GM23338 (cell line): Measurements from ENCODE around the gene RCL1. TPM values are rescaled to one million over a fixed set of nuclear protein-coding genes. Genes with fewer than 3 reads are reported as not detected.

ENCODE experiments used
- ATAC-seq: fragments of 200-7000 bp; cut with Tn5 transposase; 3 replicates; pipeline ENCODE4 v1.9.1; 2020
- DNase-seq: peaks from one replicate; pipeline ENCODE4 v3.0.0-alpha.2; 2015; ENCODE audit warnings: low spot score
- H2AFZ ChIP-seq: fragments of 200-600 bp; sonication (generic); 2 replicates; pipeline ENCODE4 v1.8.0; 2016; ENCODE audit warnings: antibody characterized with exemption, mild to moderate bottlenecking, moderate library complexity
- H3F3A ChIP-seq: fragments of 200-600 bp; sonication (generic); replicated peaks from 2 replicates; pipeline ENCODE4 v1.8.0; 2017; ENCODE audit warnings: antibody characterized with exemption, mixed run types, low read depth
- H3K27ac ChIP-seq: fragments of 200-600 bp; sonication (generic); 2 replicates; pipeline ENCODE4 v1.6.1; 2016; ENCODE audit warnings: low read depth
- H3K27me3 ChIP-seq: fragments of 200-600 bp; sonication (generic); 2 replicates; pipeline ENCODE4 v1.8.0; 2016; ENCODE audit warnings: mild to moderate bottlenecking, mixed run types, moderate library complexity; ENCODE audit not compliant: insufficient read depth
- H3K36me3 ChIP-seq: fragments of 200-600 bp; sonication (generic); 2 replicates; pipeline ENCODE4 v1.8.0; 2016; ENCODE audit warnings: mild to moderate bottlenecking; ENCODE audit not compliant: insufficient read depth
- H3K4me1 ChIP-seq: fragments of 200-600 bp; sonication (generic); 2 replicates; pipeline ENCODE4 v1.8.0; 2016; ENCODE audit warnings: mild to moderate bottlenecking, moderate library complexity; ENCODE audit not compliant: insufficient read depth
- H3K4me2 ChIP-seq: fragments of 200-600 bp; sonication (generic); 2 replicates; pipeline ENCODE4 v1.7.1; 2017; ENCODE audit warnings: mixed run types
- H3K4me3 ChIP-seq: fragments of 200-600 bp; sonication (generic); 2 replicates; pipeline ENCODE4 v1.6.1; 2016; ENCODE audit warnings: mixed run types
- H3K79me2 ChIP-seq: fragments of 200-600 bp; sonication (generic); replicated peaks from 2 replicates; pipeline ENCODE4 v1.8.0; 2017; ENCODE audit warnings: mild to moderate bottlenecking; ENCODE audit not compliant: insufficient read depth
- H3K9me2 ChIP-seq: fragments of 200-600 bp; sonication (generic); 2 replicates; pipeline ENCODE4 v1.8.0; 2017; ENCODE audit not compliant: insufficient read depth
- H4K20me1 ChIP-seq: fragments of 200-600 bp; sonication (generic); replicated peaks from 2 replicates; pipeline ENCODE4 v1.8.0; 2017; ENCODE audit warnings: mild to moderate bottlenecking; ENCODE audit not compliant: insufficient read depth
- H3K27ac Mint-ChIP-seq: 2 replicates; pipeline ENCODE4 v1.8.0; 2020; ENCODE audit warnings: inconsistent platforms, mild to moderate bottlenecking, moderate library complexity, mixed read lengths
- H3K27me3 Mint-ChIP-seq: 3 replicates; pipeline ENCODE4 v1.8.0; 2022; ENCODE audit warnings: low read depth, mild to moderate bottlenecking, moderate library complexity, mixed read lengths, inconsistent platforms; ENCODE audit not compliant: insufficient read depth, poor library complexity
- H3K36me3 Mint-ChIP-seq: 3 replicates; pipeline ENCODE4 v1.8.0; 2021; ENCODE audit warnings: low read depth, mild to moderate bottlenecking, inconsistent platforms, moderate library complexity, mixed read lengths
- H3K4me1 Mint-ChIP-seq: 3 replicates; pipeline ENCODE4 v1.8.0; 2020; ENCODE audit warnings: mild to moderate bottlenecking, inconsistent platforms, mixed read lengths
- H3K4me3 Mint-ChIP-seq: 3 replicates; pipeline ENCODE4 v1.8.0; 2021; ENCODE audit warnings: moderate library complexity, mild to moderate bottlenecking, inconsistent platforms, mixed read lengths
- H3K9me3 Mint-ChIP-seq: 3 replicates; pipeline ENCODE4 v1.8.0; 2020; ENCODE audit warnings: moderate library complexity, mild to moderate bottlenecking, inconsistent platforms, mixed read lengths
- CREB1 ChIP-seq: fragments of 250-450 bp; sonication (Bioruptor Pico); IDR thresholded peaks from 2 replicates; pipeline ENCODE4 v1.5.0; 2020; ENCODE audit warnings: low read depth, mild to moderate bottlenecking, moderate library complexity
- ETS1 ChIP-seq: IDR thresholded peaks from 2 replicates; pipeline ENCODE4 v1.6.1; 2016; ENCODE audit warnings: antibody characterized with exemption
- EZH2phosphoT487 ChIP-seq: fragments of 200-600 bp; sonication (generic); IDR thresholded peaks from one replicate; pipeline ENCODE4 v1.8.1; 2018; ENCODE audit warnings: antibody characterized with exemption; ENCODE audit not compliant: unreplicated experiment
- JUNB ChIP-seq: IDR thresholded peaks from one replicate; pipeline ENCODE4 v1.6.1; 2016; ENCODE audit warnings: antibody characterized with exemption; ENCODE audit not compliant: unreplicated experiment
- NANOG ChIP-seq: IDR thresholded peaks from 2 replicates; pipeline ENCODE4 v1.6.1; 2016; ENCODE audit warnings: antibody characterized with exemption, borderline replicate concordance
- ZNF462 ChIP-seq: fragments of 250-450 bp; sonication (Bioruptor Pico); IDR thresholded peaks from 2 replicates; pipeline ENCODE4 v1.5.0; 2020; ENCODE audit warnings: mild to moderate bottlenecking, moderate library complexity
- polyA plus RNA-seq: library from polyadenylated mRNA; unstranded; fragments of >200 nt; fragmentation: Nextera tagmentation; extraction: Ambion mirVana; gene quantifications from 2 replicates; pipeline ENCODE4 v1.2.1, GENCODE V29; 2016
- total RNA-seq: library from RNA; depleted of rRNA; stranded (reverse); fragments of >200 nt; shearing (Covaris generic); gene quantifications from 2 replicates; pipeline ENCODE4 v1.2.3, GENCODE V29; 2014
- TF ChIP-seq, protein P1 (sequence below), 2 experiments: fragments of 200-600 bp in 1 of 2; sonication (generic) in 1 of 2; conservative IDR thresholded peaks; 2 replicates each; pipeline versions ENCODE4 v1.5.1 to v1.6.1; 2016 to 2017; ENCODE audit warnings: antibody characterized with exemption in 2 of 2, low read depth in 2 of 2, mild to moderate bottlenecking in 2 of 2, moderate library complexity in 1 of 2

RCL1 gene
- total and polyA plus RNA-seq, 2 experiments from 2014 or later = 19.3 to 41.2 TPM

DNA sequence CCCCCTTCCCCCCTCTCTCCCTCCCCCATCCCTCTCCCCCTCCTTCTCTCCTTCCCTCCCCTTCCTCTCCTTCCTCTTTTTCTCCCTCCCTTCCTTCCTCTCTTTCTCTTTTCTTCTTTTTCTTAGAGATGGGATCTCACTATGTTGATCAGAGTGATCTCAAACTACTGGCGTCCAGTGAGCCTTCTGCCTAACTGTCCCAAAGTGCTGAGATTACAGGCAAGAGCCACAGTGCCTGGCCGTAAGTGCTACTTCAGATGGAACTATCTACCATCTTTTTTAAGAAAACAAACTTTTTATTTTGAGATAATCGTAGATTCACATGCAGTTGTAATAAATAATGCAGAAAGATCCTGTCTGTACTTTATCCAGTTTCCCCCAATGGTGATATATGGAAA is 6.3 kb downstream of the RCL1 start:
- H3K9me3 Mint-ChIP-seq = peaks cover 6% of the 10 kb centered on the region; the same call in 2 of the 3 replicates
- H3K27ac Mint-ChIP-seq = peak overlapping the region; percentile 80
- Histone ChIP-seq H3K9me2 (no peaks in the 10 kb centered on the region), H3K4me2 (peak overlapping the region; percentile 45; the same call in 1 of the 2 replicates), H3F3A (no peaks in the 10 kb centered on the region), H3K27me3 (no peaks in the 10 kb centered on the region), H3K4me3 (no peak overlapping the region), H3K79me2 (peaks cover 99% of the 10 kb centered on the region), H2AFZ (no peak overlapping the region), H3K36me3 (no peaks in the 10 kb centered on the region), H3K4me1 (peaks cover 31% of the 10 kb centered on the region), H3K27ac (no peak overlapping the region), H4K20me1 (peaks cover 42% of the 10 kb centered on the region)
- TF ChIP-seq ZNF462 (CRISPR knock-in tag) = no peak
- TF ChIP-seq EZH2phosphoT487 = no peak
- H3K4me1 Mint-ChIP-seq = peaks cover 37% of the 10 kb centered on the region
- DNase-seq (no peak), ATAC-seq (no peak)
- peaks cover 18% of the 10 kb centered on the region; the same call in 2 of the 3 replicates for H3K36me3 Mint-ChIP-seq
- no peak overlapping the region for H3K4me3 Mint-ChIP-seq
- H3K27me3 Mint-ChIP-seq = no peaks in the 10 kb centered on the region

DNA sequence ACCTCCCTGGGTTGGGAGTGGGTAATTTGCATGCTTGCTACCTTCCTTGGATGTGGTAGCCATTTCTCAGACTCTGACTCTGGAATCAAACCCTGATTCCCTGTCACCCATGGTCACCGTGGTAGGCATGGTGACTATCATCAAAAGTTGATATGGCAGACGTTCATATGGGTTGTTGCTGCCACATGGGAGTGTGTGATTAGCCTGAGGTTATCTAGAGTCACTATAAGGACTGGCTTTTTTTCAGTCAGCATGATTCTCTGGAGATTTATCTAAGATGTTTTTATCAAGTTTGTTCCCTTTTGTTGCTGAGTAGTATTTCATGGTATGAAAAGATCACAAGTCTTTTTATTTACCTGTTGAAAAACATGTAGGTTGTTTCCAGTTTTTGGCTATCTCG is 7.0 kb downstream of the RCL1 start:
- Histone ChIP-seq H3K4me3 (no peak overlapping the region), H3K79me2 (peaks cover 99% of the 10 kb centered on the region), H3K4me2 (no peak overlapping the region), H3K27me3 (no peaks in the 10 kb centered on the region), H3K27ac (no peak overlapping the region), H3K9me2 (no peaks in the 10 kb centered on the region), H4K20me1 (peaks cover 34% of the 10 kb centered on the region), H3K4me1 (peaks cover 25% of the 10 kb centered on the region), H2AFZ (no peak overlapping the region), H3F3A (no peaks in the 10 kb centered on the region), H3K36me3 (no peaks in the 10 kb centered on the region)
- Mint-ChIP-seq H3K4me3 (no peak overlapping the region), H3K27ac (no peak overlapping the region), H3K9me3 (peaks cover 6% of the 10 kb centered on the region; the same call in 2 of the 3 replicates), H3K36me3 (peaks cover 20% of the 10 kb centered on the region; the same call in 2 of the 3 replicates), H3K4me1 (peaks cover 30% of the 10 kb centered on the region), H3K27me3 (no peaks in the 10 kb centered on the region)
- DNase-seq (no peak), ATAC-seq (no peak)
- no peak for TF ChIP-seq JUNB
- TF ChIP-seq EZH2phosphoT487 = no peak
- no peak for TF ChIP-seq NANOG
- TF ChIP-seq ETS1 = no peak
- TF ChIP-seq, protein P1, sequence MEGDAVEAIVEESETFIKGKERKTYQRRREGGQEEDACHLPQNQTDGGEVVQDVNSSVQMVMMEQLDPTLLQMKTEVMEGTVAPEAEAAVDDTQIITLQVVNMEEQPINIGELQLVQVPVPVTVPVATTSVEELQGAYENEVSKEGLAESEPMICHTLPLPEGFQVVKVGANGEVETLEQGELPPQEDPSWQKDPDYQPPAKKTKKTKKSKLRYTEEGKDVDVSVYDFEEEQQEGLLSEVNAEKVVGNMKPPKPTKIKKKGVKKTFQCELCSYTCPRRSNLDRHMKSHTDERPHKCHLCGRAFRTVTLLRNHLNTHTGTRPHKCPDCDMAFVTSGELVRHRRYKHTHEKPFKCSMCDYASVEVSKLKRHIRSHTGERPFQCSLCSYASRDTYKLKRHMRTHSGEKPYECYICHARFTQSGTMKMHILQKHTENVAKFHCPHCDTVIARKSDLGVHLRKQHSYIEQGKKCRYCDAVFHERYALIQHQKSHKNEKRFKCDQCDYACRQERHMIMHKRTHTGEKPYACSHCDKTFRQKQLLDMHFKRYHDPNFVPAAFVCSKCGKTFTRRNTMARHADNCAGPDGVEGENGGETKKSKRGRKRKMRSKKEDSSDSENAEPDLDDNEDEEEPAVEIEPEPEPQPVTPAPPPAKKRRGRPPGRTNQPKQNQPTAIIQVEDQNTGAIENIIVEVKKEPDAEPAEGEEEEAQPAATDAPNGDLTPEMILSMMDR (conservative IDR thresholded peaks at IDR 0.05; ENCODE audit: low read depth in 2 of 2) = no peak
- no peak for TF ChIP-seq CREB1 (CRISPR knock-in tag)
